Cortex of kidney (tissue), 1 donor: ENCODE data around the gene MSRB3.

Source experiments
- DNase-seq: peaks from one replicate; lab custom pipeline; 2025; lab: John Stamatoyannopoulos, UW

Gene MSRB3

DNA sequence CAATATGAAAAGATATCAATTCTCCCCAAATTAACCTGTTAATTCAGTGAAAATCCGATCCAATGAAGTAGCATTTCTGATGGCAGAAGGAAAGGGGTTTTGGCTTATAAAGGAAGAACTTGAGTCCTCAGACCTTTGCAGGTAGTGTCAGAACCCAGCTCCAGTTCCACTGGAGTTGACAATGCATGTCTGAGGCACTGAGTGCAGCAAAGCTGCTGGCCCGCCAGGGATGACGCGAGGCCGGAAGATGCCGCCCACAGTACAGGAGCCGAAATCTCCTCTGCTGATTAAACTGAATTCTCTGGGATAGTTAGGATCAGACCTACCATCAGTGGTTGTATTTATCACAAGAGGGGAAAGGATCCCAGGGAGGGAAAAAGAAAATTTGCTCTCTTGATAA, 220.7 kb downstream of the MSRB3 start:
- no peak for DNase-seq

DNA sequence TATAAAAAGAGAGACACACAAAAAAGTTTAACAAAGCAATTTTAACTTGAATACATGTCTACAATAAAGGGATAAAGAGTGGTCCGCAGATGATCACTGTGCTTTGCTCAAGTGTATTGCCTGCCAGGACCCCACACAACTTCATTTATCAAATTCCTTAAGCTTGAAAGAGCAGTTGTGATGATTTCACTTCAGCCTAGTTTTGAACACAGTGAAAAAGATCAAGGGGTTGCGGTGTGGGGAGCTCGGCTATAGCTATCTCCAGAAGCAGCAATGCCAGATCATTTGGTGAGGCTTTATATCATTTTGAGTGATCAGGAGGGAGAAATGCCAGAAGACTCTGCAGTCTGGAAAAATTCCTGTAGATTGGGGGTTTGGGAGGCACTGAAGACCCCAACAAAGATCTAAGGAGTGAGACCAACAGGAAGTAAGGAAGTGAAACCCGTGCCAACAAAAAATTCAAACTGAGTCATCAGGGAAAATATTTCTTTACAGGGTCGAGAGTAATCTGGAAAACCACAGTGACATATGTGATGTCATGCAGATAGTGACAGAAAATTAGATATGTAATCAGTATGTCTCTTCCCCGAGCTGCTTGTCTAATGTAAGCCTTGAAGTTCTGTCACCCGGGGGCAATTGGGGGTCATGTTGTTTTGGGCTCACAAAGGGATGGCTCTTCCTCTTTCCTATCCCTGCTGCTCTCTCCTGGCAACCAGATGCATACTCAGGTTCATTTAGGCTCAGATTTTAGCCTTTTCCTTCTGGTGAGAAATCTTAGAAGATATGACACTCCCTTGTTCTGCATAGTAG, 221.8 kb downstream of the MSRB3 start:
- DNase-seq = no peak

DNA sequence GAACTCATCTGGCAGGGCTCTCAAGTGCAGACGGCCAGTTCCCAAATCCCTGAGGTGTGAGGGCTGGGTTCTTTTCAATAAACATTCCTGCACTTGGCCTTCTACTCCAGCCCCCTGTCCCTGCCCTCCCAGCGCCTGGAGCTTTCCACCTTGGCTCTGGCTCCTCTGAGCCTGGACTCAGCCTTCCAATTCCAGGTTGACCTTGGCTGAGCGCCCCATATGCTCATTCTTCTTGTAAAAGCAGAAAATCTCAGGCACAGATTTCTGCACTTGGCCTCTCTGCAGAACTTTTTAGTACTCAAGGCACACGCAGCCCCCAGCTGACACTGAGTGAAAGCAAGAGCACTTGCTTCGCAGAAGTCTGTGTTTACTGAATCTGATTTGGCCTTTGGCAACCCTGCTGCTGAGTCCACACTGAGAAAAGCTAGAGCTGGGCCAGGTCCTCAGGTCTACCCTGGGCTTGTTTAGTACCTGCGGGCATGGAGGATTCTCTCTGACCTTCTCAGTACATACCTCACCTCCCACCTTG, 222.7 kb downstream of the MSRB3 start:
- no peak for DNase-seq

DNA sequence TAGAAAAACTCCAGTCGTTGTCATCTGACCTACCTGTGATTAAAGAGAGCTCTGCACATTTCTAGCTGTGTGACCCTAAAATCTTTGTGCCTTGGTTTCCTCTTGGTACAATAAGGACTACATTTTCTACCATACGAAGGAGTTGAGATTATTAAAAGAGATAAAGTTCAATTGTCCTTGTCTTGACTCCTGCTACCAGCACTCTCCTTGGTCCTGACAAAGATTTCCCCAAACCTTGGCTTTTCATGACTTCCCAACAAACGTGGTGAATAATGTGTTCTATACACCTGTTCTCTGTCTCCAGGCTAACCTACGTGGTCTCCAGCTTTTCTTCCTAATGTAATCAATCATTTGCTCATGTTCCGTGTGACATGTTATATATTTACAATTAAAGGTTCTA, 223.5 kb downstream of the MSRB3 start:
- DNase-seq = no peak

DNA sequence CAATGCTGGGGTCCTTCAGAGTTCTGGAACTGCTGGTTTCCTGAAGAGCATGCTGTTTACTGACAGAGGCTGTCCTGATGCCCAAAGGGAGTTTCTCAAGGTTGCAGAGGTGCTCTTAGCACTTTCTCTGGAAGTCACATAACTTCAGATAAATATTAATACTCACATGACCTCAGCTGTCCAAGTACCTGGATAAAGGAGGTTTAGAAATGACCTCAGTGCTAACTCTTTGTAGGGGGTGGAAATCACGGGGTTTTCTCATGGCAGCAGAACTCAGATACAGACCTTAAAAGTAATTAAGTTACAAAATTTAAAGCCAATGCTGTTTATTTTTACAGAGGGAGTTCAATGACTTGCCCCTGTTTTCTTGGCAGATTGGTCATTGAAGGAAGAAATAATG, 225.9 kb downstream of the MSRB3 start:
- DNase-seq = no peak

DNA sequence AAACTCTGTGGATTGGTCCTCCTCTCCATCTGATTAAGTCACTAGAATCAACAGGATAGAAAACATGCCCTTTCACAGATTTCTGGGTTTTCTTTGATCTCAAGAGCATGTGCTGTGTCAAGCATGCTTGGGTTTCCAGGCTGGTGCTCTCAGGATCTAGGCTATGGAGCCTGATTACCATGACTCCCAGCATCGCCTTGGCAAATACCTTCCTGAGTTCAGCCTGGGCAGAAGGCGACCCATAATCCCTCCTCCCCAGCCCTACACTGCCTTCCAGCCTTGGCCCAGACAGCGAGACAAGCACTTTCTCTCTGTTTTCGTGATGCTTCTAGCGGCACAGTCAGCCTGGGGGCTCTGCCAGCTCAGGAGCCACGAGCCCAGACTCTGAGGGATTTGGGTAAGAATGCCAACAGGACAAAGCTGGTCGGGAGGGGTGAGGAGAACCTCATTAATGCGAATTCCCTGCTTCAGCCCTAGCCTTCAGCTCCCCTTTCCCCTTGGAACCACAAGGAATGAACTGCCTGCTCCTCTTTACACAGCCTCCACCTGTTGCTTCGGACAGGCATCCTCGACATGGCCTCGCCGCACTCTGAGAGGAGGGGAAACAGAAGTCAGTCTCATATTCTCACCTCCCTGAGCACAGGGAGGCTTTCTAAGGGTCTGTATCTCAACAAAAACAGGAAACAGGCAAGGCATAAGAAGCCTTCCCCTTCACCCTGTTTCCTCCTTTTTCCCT, 227.1 kb downstream of the MSRB3 start:
- DNase-seq = no peak

DNA sequence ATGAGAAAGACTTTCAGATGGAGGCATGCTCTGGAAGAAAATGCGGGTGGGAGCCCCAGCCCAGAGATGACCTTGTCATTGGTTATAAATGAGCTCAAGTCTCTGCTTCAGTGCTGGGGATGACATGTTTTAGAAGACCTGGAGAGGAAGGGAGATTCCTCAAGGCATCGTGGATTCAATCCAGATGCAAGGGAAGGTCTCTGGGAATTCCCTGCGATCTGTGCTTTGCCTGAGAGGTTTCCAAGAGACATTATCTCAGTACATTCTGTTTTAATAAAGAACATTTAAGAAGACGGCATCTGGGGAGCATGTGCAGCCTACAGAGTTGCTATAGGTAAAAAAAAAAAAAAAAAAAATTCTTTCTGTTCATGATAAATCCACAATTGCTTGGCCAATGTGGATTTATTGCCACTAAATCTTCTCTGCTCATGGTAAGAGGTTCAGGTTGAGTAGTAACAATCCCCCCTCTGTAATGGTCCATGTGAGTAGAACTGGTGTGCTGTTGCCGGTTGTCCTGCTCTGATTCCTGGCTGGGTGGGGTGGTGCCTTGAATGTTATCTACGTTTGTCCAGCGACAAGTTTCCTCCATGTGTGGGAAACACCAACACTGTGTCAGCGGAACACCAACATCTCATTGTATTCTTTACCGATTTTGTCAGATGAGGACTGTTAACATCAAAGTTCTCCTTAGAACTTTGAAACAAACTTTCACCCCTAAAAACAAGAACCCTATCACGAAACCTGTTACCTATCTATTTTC, 230.0 kb downstream of the MSRB3 start:
- no peak for DNase-seq

DNA sequence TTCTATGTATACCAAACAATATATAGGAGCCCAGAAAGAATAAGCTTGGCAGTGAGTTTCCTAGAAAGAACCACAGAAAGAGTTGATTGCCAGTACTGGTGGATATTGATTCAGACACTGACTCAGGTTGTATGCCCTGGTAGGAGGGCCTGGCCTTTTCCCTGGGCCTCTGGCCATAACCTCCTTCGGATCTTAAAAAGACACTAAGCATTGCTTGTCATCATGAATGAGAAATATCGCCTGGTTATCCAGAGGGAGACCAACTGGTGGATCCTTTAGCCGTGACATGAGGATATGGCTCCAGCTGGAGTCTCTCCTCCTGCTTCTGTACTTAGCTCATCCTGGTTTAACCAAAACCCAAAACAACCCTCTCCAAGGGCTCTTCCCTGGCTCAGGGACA, 231.5 kb downstream of the MSRB3 start:
- no peak for DNase-seq

DNA sequence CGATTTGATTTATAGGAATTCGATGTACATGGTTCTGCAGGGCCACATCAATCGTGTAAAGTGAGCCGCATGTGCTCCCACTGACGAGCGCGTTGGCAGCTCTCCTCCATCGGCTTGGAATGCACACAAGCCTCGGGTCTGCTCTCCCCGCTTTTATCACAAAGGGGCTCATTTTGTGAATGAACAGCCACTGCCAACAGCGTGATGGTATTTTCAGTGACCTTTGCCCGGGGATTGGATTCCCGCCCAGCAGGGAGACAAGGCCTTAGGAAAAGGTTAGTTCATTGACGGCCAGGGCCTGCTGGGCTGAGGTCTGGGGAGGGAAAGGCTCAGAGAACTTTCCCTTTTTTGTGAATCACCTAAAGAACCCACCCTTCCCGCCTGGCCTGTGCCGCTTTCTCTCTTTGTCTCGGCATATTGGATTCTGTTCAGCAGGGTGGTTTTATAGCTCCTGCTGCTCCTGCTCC, 232.1 kb downstream of the MSRB3 start:
- DNase-seq = no peak

DNA sequence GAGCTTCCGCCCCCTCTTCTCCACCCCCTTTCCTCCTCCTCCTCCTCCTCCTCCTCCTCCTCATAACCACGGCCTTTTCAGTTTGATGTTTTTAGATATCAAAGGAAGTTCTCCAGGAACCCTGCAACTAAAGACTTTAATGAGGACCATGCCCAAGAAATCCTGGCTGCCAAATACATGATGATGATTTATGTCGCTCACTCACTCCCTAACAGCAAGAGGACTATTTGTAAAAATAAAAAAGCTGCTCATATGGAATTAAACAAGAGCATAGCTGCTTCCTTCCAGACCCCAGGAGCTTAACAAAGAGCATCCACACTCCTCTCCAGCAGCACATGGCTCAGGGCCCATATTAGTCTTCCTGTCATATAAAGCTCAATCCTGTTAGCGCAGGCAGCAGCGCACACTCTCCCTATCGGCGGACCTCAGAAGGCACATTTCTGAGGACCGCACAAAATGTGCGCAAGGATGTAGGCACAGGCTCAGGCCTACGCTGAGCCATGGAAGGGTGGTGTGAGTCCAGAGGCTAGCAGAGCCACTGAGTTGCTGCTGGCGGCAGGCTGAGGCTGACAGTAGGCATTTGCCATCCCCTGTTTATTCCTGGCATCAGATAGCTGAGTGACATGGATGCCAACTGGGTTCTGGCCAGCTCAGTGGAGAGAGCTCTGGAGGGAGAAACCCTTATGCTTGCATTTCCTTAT, 232.8 kb downstream of the MSRB3 start:
- DNase-seq = no peak

DNA sequence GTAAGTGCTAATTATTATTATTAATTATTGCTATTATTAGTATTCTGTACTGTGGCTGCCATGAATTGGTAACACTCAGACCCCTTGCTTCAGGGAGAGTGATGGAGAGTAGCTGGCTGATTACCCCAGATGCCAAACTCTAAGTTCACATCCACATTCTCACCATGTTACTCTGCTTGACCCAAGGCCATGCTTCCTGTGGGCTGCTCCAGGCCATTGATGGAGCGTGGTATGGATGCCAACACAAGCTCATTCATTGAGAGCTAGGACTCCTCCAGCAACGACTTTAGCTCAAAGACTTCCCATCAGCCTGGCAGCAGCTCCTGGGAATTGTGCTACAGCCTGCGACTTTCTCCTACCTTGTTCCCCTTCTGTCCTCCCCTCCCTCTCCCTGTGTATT, 233.4 kb downstream of the MSRB3 start:
- no peak for DNase-seq
